H1 (cell line): Measurements from ENCODE around the gene HGFAC. TPM values are rescaled to one million over a fixed set of nuclear protein-coding genes. Genes with fewer than 3 reads are reported as not detected.
A peak's percentile ranks its signal among the peaks of the same experiment; 100 is the strongest.

ENCODE experiments used
- CTCF ChIA-PET: fragments of 300-600 bp; sonication (Branson Sonifier 250); formaldehyde crosslinking; loops from one replicate; lab custom pipeline; 2021; ENCODE audit not compliant: partially characterized antibody; lab: Charles Lee
- POLR2A ChIA-PET: fragments of 300-600 bp; sonication (Branson Sonifier 250); formaldehyde crosslinking; loops from one replicate; lab custom pipeline; 2021; ENCODE audit warnings: inconsistent platforms; ENCODE audit not compliant: partially characterized antibody; lab: Charles Lee
- DNase-seq, 2 experiments: peaks; one replicate each; pipeline versions ENCODE4 v3.0.0 to v3.0.0-alpha.2; 2010 to 2022; ENCODE audit warnings: low spot score in 2 of 2, low read depth in 1 of 2, mixed read lengths in 1 of 2
- FAIRE-seq: peaks from 2 replicates; lab custom pipeline; 2011; peaks lifted over from hg19 to GRCh38; lab: Jason Lieb, UNC
- H2AFZ ChIP-seq: 2 replicates; pipeline ENCODE4 v1.8.1; 2012; ENCODE audit warnings: low read length, inconsistent platforms
- H2AK5ac ChIP-seq: 2 replicates; pipeline ENCODE4 v1.6.1; 2013; ENCODE audit warnings: low read depth, low read length
- H2BK120ac ChIP-seq: replicated peaks from 2 replicates; pipeline ENCODE3; 2013; ENCODE audit warnings: low read depth, low read length, inconsistent platforms
- H2BK12ac ChIP-seq: 2 replicates; pipeline ENCODE4 v1.6.1; 2013; ENCODE audit warnings: low read depth, low read length
- H2BK15ac ChIP-seq: 2 replicates; pipeline ENCODE4 v1.6.1; 2013; ENCODE audit warnings: low read length
- H2BK20ac ChIP-seq: 2 replicates; pipeline ENCODE4 v1.6.1; 2013; ENCODE audit warnings: low read length
- H2BK5ac ChIP-seq: 2 replicates; pipeline ENCODE4 v1.6.1; 2013; ENCODE audit warnings: low read depth, low read length
- H3K14ac ChIP-seq: 2 replicates; pipeline ENCODE4 v1.6.1; 2013; ENCODE audit warnings: inconsistent platforms; ENCODE audit not compliant: insufficient read length
- H3K18ac ChIP-seq: 2 replicates; pipeline ENCODE4 v1.6.1; 2013; ENCODE audit warnings: low read length; ENCODE audit errors: extremely low read depth
- H3K23ac ChIP-seq: 2 replicates; pipeline ENCODE4 v1.6.1; 2013; ENCODE audit warnings: inconsistent platforms; ENCODE audit not compliant: insufficient read length
- H3K23me2 ChIP-seq: 2 replicates; pipeline ENCODE4 v1.6.1; 2013; ENCODE audit warnings: low read depth, low read length
- H3K27ac ChIP-seq: 2 replicates; pipeline ENCODE4 v1.6.1; 2011; ENCODE audit warnings: low read depth, low read length, inconsistent platforms
- H3K27me3 ChIP-seq, 4 experiments: replicated peaks in 1 of 4; 1 replicate in 1 of 4; 2 replicates in 3 of 4; pipeline versions ENCODE4 v1.6.1 to v1.8.1; 2011 to 2013; ENCODE audit warnings: low read length in 3 of 4, mild to moderate bottlenecking in 3 of 4, inconsistent platforms in 2 of 4, mixed read lengths in 2 of 4, moderate library complexity in 1 of 4; ENCODE audit not compliant: control insufficient read depth in 3 of 4, insufficient read depth in 3 of 4; ENCODE audit errors: extremely low read depth in 1 of 4
- H3K36me3 ChIP-seq, 4 experiments: 2 replicates each; pipeline versions ENCODE4 v1.6.1 to v1.8.1; 2011 to 2013; ENCODE audit warnings: mild to moderate bottlenecking in 4 of 4, low read length in 3 of 4, moderate library complexity in 2 of 4, control low read depth in 1 of 4, inconsistent platforms in 1 of 4; ENCODE audit not compliant: insufficient read depth in 4 of 4, control insufficient read depth in 2 of 4
- H3K4ac ChIP-seq: replicated peaks from 2 replicates; pipeline ENCODE3; 2013; ENCODE audit warnings: low read length, low read depth, mixed read lengths, inconsistent platforms; ENCODE audit not compliant: insufficient read length
- H3K4me1 ChIP-seq, 4 experiments: replicated peaks in 1 of 4; 1 replicate in 1 of 4; 2 replicates in 3 of 4; pipeline versions ENCODE4 v1.6.1 to v1.8.1; 2011 to 2013; ENCODE audit warnings: low read length in 3 of 4, inconsistent platforms in 2 of 4, mixed read lengths in 1 of 4; ENCODE audit not compliant: insufficient read depth in 4 of 4, control insufficient read depth in 3 of 4
- H3K4me2 ChIP-seq, 2 experiments: 2 replicates each; pipeline versions ENCODE4 v1.6.1 to v1.8.1; 2011 to 2013; ENCODE audit warnings: low read depth in 2 of 2, low read length in 2 of 2, control low read depth in 1 of 2, inconsistent platforms in 1 of 2, mild to moderate bottlenecking in 1 of 2; ENCODE audit not compliant: insufficient read depth in 1 of 2
- H3K4me3 ChIP-seq, 4 experiments: fragments of 200-600, 300-600 bp in 1 of 4; sonication (generic), shearing (Covaris generic), sonication (Bioruptor Twin) in 1 of 4; 2 replicates each; pipeline versions ENCODE4 v1.5.1 to v1.8.1; 2011 to 2016; ENCODE audit warnings: low read length in 4 of 4, low read depth in 3 of 4, control low read depth in 2 of 4, inconsistent platforms in 2 of 4, mild to moderate bottlenecking in 2 of 4, mixed read lengths in 1 of 4, moderate library complexity in 1 of 4; ENCODE audit not compliant: insufficient read depth in 2 of 4; ENCODE audit errors: extremely low read depth in 1 of 4
- H3K56ac ChIP-seq: replicated peaks from 2 replicates; pipeline ENCODE3; 2013; ENCODE audit warnings: low read depth, mild to moderate bottlenecking, mixed read lengths, low read length, inconsistent platforms; ENCODE audit not compliant: insufficient read length
- H3K79me1 ChIP-seq: 2 replicates; pipeline ENCODE4 v1.6.1; 2013; ENCODE audit warnings: low read depth, low read length, control low read depth
- H3K79me2 ChIP-seq, 2 experiments: 2 replicates each; pipeline versions ENCODE4 v1.6.1 to v1.8.1; 2012 to 2013; ENCODE audit warnings: low read length in 2 of 2, mild to moderate bottlenecking in 2 of 2, inconsistent platforms in 1 of 2; ENCODE audit not compliant: insufficient read depth in 2 of 2, control insufficient read depth in 1 of 2
- H3K9ac ChIP-seq, 4 experiments: replicated peaks in 1 of 4; 1 replicate in 1 of 4; 2 replicates in 3 of 4; pipeline versions ENCODE4 v1.6.1 to v1.8.1; 2011 to 2013; ENCODE audit warnings: low read depth in 3 of 4, low read length in 3 of 4, control low read depth in 2 of 4, mild to moderate bottlenecking in 2 of 4, moderate library complexity in 2 of 4, inconsistent platforms in 1 of 4; ENCODE audit errors: extremely low read depth in 1 of 4
- H3K9me3 ChIP-seq, 2 experiments: 2 replicates each; pipeline versions ENCODE4 v1.6.1 to v1.8.1; 2012 to 2013; ENCODE audit warnings: mild to moderate bottlenecking in 2 of 2, moderate library complexity in 2 of 2, control low read depth in 1 of 2, inconsistent platforms in 1 of 2, low read depth in 1 of 2, low read length in 1 of 2, mixed read lengths in 1 of 2; ENCODE audit not compliant: insufficient read depth in 2 of 2
- H4K20me1 ChIP-seq, 2 experiments: replicated peaks in 1 of 2; 2 replicates each; pipeline versions ENCODE3 to v1.8.1; 2011 to 2013; ENCODE audit warnings: inconsistent platforms in 2 of 2, low read length in 2 of 2, mild to moderate bottlenecking in 1 of 2; ENCODE audit not compliant: insufficient read depth in 2 of 2, control insufficient read depth in 1 of 2
- H4K5ac ChIP-seq: 2 replicates; pipeline ENCODE4 v1.6.1; 2013; ENCODE audit warnings: low read length, low read depth, mixed read lengths, inconsistent platforms; ENCODE audit not compliant: insufficient read length
- H4K8ac ChIP-seq: 2 replicates; pipeline ENCODE4 v1.8.0; 2013; ENCODE audit warnings: mild to moderate bottlenecking, moderate library complexity, low read length, inconsistent platforms; ENCODE audit not compliant: insufficient read depth; ENCODE audit errors: extremely low read depth
- H4K91ac ChIP-seq: replicated peaks from 2 replicates; pipeline ENCODE3; 2013; ENCODE audit warnings: low read length, mixed read lengths, inconsistent platforms; ENCODE audit not compliant: insufficient read length
- CREB1 ChIP-seq: IDR thresholded peaks from 2 replicates; pipeline ENCODE4 v1.6.1; 2012; ENCODE audit warnings: inconsistent platforms
- POLR2AphosphoS5 ChIP-seq: IDR thresholded peaks from 2 replicates; pipeline ENCODE4 v1.6.1; 2011; ENCODE audit warnings: low read depth, low read length
- RAD21 ChIP-seq, 2 experiments: IDR thresholded peaks in 1 of 2; conservative IDR thresholded peaks in 1 of 2; 2 replicates each; pipeline ENCODE4 v1.6.1; 2011; ENCODE audit warnings: low read depth in 2 of 2, low read length in 2 of 2, improper control_type of control experiment in 1 of 2, inconsistent platforms in 1 of 2, mild to moderate bottlenecking in 1 of 2, moderate library complexity in 1 of 2
- WGBS, 2 experiments: shearing (Covaris generic) in 1 of 2; methylation state at CpG; one replicate each; pipeline versions ENCODE4 v1.1.6 to v1.1.7; 2013 to 2015; ENCODE audit warnings: low lambda C conversion rate in 2 of 2, mixed read lengths in 2 of 2, inconsistent platforms in 1 of 2, low coverage in 1 of 2, missing lambda C conversion rate in 1 of 2; ENCODE audit not compliant: insufficient replicate concordance in 2 of 2, insufficient coverage in 1 of 2, insufficient read length in 1 of 2; ENCODE audit errors: extremely low coverage in 1 of 2, missing lambda C conversion rate in 1 of 2; 5-methylcytosine and 5-hydroxymethylcytosine counted together
- polyA plus RNA-seq, 7 experiments: library from polyadenylated mRNA; depleted of rRNA in 3 of 7; stranded (reverse) in 5 of 7; unstranded in 2 of 7; fragments of >200 nt in 5 of 7; fragments of 200-250 nt in 2 of 7; gene quantifications; 1 replicate in 5 of 7; 2 replicates in 1 of 7; 4 replicates in 1 of 7; pipeline versions ENCODE4 v1.2.1 to v1.2.3, GENCODE V29; 2011 to 2013; ENCODE audit warnings: missing spikeins in 2 of 7, mixed read lengths in 2 of 7
- total RNA-seq: library from RNA; stranded (reverse); fragmentation: NEBNext Ultra II Directional; extraction: Animal tissue kit (Norgen Biotek cat#: 25700); gene quantifications from 2 replicates; pipeline ENCODE4 v1.2.1, GENCODE V29; 2021

HGFAC gene
- total and polyA plus RNA-seq, 2 of the 8 experiments (the other 6 are each of a cell fraction or from before 2014, with no cell fraction given): 0.14 to 0.15 TPM

GRCh38 chr4:3462790-3463415, 21.1 kb downstream of the HGFAC start, which contains the start of gene DOK7:
Gene DOK7, plus strand, starts transcription at chr4:3463306. Its CDS starts 70 bp downstream, at chr4:3463376.
- H3K56ac ChIP-seq: no peak within 1 kb of the TSS
- H3K27me3 ChIP-seq: peaks cover 5 to 66% (median 41%) of the 10 kb centered on the region in 4 experiments
- H4K91ac ChIP-seq: no peak within 1 kb of the TSS
- no peak within 1 kb of the TSS for H3K14ac ChIP-seq
- no peak within 1 kb of the TSS for H2AFZ ChIP-seq
- no peak within 1 kb of the TSS for H2BK20ac ChIP-seq
- H3K4me3 ChIP-seq: peak within 1 kb of the TSS in 1 of 4 experiments; percentile 52; a peak in 3 of 8 replicates
- no peak within 1 kb of the TSS for H3K9ac ChIP-seq
- no peak for DNase-seq
- no peak for TF ChIP-seq RAD21 (IDR thresholded peaks at IDR 0.05 in 1 of 2, conservative IDR thresholded peaks at IDR 0.05 in 1 of 2; ENCODE audit: low read depth in 2 of 2, low read length in 2 of 2)
- no peak for TF ChIP-seq POLR2AphosphoS5
- TF ChIP-seq CREB1: peak; percentile 65
- no peaks in the 10 kb centered on the region for H3K9me3 ChIP-seq
- ChIA-PET CTCF (interaction anchor here (0.8 to 3.0 kb wide), 6 partner anchors 11 to 144 kb away, joined by 3 to 10 read pairs (median 5); no protein-coding TSS in a partner anchor), POLR2A (interaction anchor here (0.7 kb wide), 1 partner anchor 11 kb away, joined by 3 read pairs; no protein-coding TSS in a partner anchor)
- H2BK12ac ChIP-seq: no peak within 1 kb of the TSS
- H2BK5ac ChIP-seq: no peak within 1 kb of the TSS
- no peak within 1 kb of the TSS for H3K4ac ChIP-seq
- H4K5ac ChIP-seq: no peak within 1 kb of the TSS
- no peaks in the 10 kb centered on the region for H3K79me2 ChIP-seq
- H4K8ac ChIP-seq: no peak within 1 kb of the TSS
- WGBS, 2 experiments: 18% methylated on average over 19 of the region's 44 CpGs; no CpG with 5 or more reads in 1 of the 2 experiments
- H4K20me1 ChIP-seq: peaks cover 2 to 5% of the 10 kb centered on the region in 2 experiments
- H3K23me2 ChIP-seq: no peaks in the 10 kb centered on the region; the same call in 1 of the 2 replicates
- H3K27ac ChIP-seq: no peak within 1 kb of the TSS
- FAIRE-seq: no peak
- no peaks in the 10 kb centered on the region for H3K79me1 ChIP-seq
- no peak within 1 kb of the TSS for H2BK15ac ChIP-seq
- no peak within 1 kb of the TSS for H2AK5ac ChIP-seq
- no peak within 1 kb of the TSS for H2BK120ac ChIP-seq
- no peak within 1 kb of the TSS for H3K18ac ChIP-seq
- no peak within 1 kb of the TSS for H3K23ac ChIP-seq
- peak within 1 kb of the TSS; percentile 8 to 59; a peak in 3 of 4 replicates for H3K4me2 ChIP-seq
- peaks cover 0 to 6% (median 0%) of the 10 kb centered on the region in 4 experiments; a peak in 1 of 7 replicates for H3K4me1 ChIP-seq
- H3K36me3 ChIP-seq: no peaks in the 10 kb centered on the region
